ENCODE data around the gene DTL.

- TF ChIP-seq EZH2 (IDR thresholded peaks at IDR 0.05; ENCODE audit: insufficient read depth, poor library complexity, severe bottlenecking), result no peak
- TF ChIP-seq EZH2phosphoT487 (IDR thresholded peaks at IDR 0.05; ENCODE audit: insufficient read depth, low read depth), result no peak
These were observed 102.9 kb downstream of the DTL start for GRCh38 chr1:212138457-212138856.

All from GM23248 (cell line).